Right lobe of liver (tissue), 6 donors: ENCODE results near the gene AMIGO1. TPM values are rescaled to one million over a fixed set of nuclear protein-coding genes. Genes with fewer than 3 reads are reported as not detected.

ENCODE experiments used
- ATAC-seq, 4 donors: fragments of 200-7000 bp; cut with Tn5 transposase; one replicate each; pipeline ENCODE4 v1.9.1; 2020; ENCODE audit warnings: mild to moderate bottlenecking in 4 of 4, moderate library complexity in 4 of 4
- DNase-seq, 3 donors: peaks; one replicate each; pipeline ENCODE4 v3.0.0-alpha.2; 2020
- H3K27ac ChIP-seq, 3 donors: fragments of 200-600 bp; one replicate each; pipeline ENCODE4 v1.8.0; 2022
- H3K27me3 ChIP-seq, 2 donors: fragments of 200-600 bp; one replicate each; pipeline ENCODE4 v1.8.0; 2022
- H3K36me3 ChIP-seq, 4 donors: fragments of 200-600 bp; sonication (generic) in 1 of 4; one replicate each; pipeline versions ENCODE4 v1.5.1 to v1.8.0; 2017 to 2022; ENCODE audit warnings: control low read depth in 1 of 4
- H3K4me1 ChIP-seq, 4 donors: fragments of 200-600 bp; sonication (generic) in 1 of 4; one replicate each; pipeline versions ENCODE4 v1.5.1 to v1.8.0; 2017 to 2022; ENCODE audit warnings: control low read depth in 1 of 4
- H3K4me3 ChIP-seq, 3 donors: fragments of 200-600 bp; one replicate each; pipeline ENCODE4 v1.8.0; 2022
- H3K9me3 ChIP-seq, 4 donors: fragments of 200-600 bp; sonication (generic) in 1 of 4; one replicate each; pipeline versions ENCODE4 v1.5.1 to v1.8.0; 2017 to 2022; ENCODE audit warnings: control low read depth in 1 of 4
- POLR2A ChIP-seq: fragments of 450-650 bp; IDR thresholded peaks from one replicate; pipeline ENCODE4 v1.6.1; 2017; ENCODE audit warnings: antibody characterized with exemption, mild to moderate bottlenecking
- WGBS: methylation state at CpG from one replicate; pipeline ENCODE4 v1.1.6; 2018; ENCODE audit warnings: low coverage, low lambda C conversion rate; ENCODE audit not compliant: insufficient coverage; ENCODE audit errors: missing lambda C conversion rate; 5-methylcytosine and 5-hydroxymethylcytosine counted together
- intact Hi-C, 2 donors: fragments of 100-400 bp; cut with DNase I; formaldehyde crosslinking; loops; one replicate each; pipeline versions ENCODE4 v1.11.2 to v1.14.1; 2022
- total RNA-seq, 6 experiments: library from RNA; depleted of rRNA in 2 of 6; stranded (reverse); fragments of >200 nt in 2 of 6; fragmentation: NEBNext Ultra II Directional in 3 of 6; extraction: Animal tissue kit (Norgen Biotek cat#: 25700) in 3 of 6; gene quantifications; one replicate each; pipeline versions ENCODE4 v1.1.0 to v1.2.4, GENCODE V29; 2016 to 2023
- TF ChIP-seq, protein P1 (sequence below), 4 donors: fragments of 200-600 bp in 3 of 4; fragments of 450-650 bp in 1 of 4; IDR thresholded peaks; one replicate each; pipeline versions ENCODE4 v1.5.1 to v1.8.0; 2016 to 2022; ENCODE audit warnings: antibody characterized with exemption in 4 of 4, mild to moderate bottlenecking in 2 of 4
- donor health status: DM: no; HTN: yes; CAD: no.
- donor health status: DM: no; HTN: no; CAD: no.
- donor health status: DM: no; HTN: no; CAD: no.
- donor health status: DM: no; HTN: yes; CAD: no.
- donor health status: DM: no; HTN: yes; CAD: no.

AMIGO1 gene
- total RNA-seq, 6 experiments from 2014 or later, result 2.6 to 3.9 (median 3.2) TPM

DNA sequence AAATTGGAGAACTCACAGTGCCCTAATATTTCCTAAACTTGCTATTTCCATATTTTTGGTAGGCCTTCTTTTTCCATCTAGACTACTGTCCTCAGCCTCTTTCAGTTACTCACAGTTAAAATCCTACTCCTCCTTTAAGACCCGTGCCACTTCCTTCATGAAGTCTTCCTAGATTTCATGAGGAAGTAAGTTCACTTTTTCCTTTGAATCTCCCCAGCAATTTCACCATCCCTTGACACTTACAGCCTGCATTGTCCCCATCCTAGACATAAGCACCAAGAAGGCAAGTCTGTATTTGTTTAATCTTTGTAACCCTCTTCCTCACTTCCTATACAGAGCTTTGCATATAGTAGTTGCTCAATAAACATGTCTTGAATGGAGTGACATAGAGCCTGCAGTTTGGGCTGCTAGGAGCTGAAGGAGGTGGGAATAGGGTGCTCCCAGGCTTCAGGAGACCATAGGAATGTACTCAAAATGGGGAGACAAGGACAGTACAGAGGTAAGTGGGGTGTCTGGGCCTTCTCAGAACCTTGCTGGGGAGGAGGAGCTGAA is 24.9 kb upstream of the AMIGO1 start:
- 54% methylated on average over 1 of the region's 1 CpG for WGBS
- no peaks in the 10 kb centered on the region for H3K36me3 ChIP-seq
- no peak overlapping the region for H3K4me3 ChIP-seq
- no peak overlapping the region for H3K27ac ChIP-seq
- no peak for TF ChIP-seq POLR2A
- TF ChIP-seq, protein P1, sequence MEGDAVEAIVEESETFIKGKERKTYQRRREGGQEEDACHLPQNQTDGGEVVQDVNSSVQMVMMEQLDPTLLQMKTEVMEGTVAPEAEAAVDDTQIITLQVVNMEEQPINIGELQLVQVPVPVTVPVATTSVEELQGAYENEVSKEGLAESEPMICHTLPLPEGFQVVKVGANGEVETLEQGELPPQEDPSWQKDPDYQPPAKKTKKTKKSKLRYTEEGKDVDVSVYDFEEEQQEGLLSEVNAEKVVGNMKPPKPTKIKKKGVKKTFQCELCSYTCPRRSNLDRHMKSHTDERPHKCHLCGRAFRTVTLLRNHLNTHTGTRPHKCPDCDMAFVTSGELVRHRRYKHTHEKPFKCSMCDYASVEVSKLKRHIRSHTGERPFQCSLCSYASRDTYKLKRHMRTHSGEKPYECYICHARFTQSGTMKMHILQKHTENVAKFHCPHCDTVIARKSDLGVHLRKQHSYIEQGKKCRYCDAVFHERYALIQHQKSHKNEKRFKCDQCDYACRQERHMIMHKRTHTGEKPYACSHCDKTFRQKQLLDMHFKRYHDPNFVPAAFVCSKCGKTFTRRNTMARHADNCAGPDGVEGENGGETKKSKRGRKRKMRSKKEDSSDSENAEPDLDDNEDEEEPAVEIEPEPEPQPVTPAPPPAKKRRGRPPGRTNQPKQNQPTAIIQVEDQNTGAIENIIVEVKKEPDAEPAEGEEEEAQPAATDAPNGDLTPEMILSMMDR (IDR thresholded peaks at IDR 0.05), result no peak
- intact Hi-C loops, result loop anchor here (5.0 kb wide), 2 partner anchors 37 to 272 kb away; no protein-coding TSS in a partner anchor
- no peaks in the 10 kb centered on the region for H3K9me3 ChIP-seq
- H3K4me1 ChIP-seq, result peaks cover 0 to 8% (median 0%) of the 10 kb centered on the region in 4 donors
- H3K27me3 ChIP-seq, result no peaks in the 10 kb centered on the region
- no peak for ATAC-seq
- DNase-seq, result no peak

DNA sequence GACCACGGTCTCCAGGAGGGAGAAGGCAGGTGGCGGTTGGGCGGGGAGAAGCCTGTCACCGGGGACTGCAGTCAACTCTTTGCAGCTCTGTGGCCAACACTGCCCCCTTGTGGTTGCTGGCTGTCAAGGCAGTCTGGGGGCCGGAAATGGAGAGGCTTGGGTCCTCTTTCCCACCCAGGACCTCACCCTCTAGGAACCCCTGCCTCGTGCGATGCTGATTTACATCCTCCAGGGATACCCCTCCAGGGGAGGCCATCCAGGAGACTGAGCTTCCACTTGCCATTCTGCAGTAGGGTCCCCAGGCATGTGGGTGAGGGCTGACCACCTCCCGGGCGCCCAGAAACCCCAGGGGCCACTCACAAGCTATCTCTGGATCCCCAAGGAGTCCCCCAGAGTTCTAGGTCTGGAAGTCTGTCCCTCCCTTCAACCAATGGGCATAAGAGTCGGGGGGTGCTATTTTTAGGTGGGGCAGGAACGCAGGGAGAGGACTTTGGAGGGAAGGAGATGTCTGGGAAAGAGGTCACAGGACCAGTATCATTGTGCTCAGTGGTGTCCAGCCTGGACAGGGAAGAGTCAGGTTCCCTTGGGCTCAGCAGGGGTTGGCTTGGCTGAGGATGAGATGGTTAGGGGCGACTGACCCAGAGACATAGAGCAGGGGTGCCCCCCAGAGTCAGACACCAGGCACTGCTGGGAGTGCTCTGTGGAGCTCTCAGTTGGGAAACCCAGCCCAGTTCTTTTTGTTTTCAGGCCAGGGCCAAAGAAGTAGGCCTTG is 23.0 kb upstream of the AMIGO1 start:
- TF ChIP-seq POLR2A, result no peak
- TF ChIP-seq, protein P1 (IDR thresholded peaks at IDR 0.05), result peak; percentile 86 to 97 (median 90)
- H3K36me3 ChIP-seq, result no peaks in the 10 kb centered on the region
- H3K4me1 ChIP-seq, result peaks cover 0 to 8% (median 0%) of the 10 kb centered on the region in 4 donors
- H3K4me3 ChIP-seq, result no peak overlapping the region
- no peak overlapping the region for H3K27ac ChIP-seq
- intact Hi-C loops, result loop anchor here (5.0 kb wide), 2 partner anchors 35 to 270 kb away; no protein-coding TSS in a partner anchor
- H3K9me3 ChIP-seq, result no peaks in the 10 kb centered on the region
- 9% methylated on average over 4 of the region's 12 CpGs for WGBS
- DNase-seq (peak; percentile 80 to 86 (median 81)), ATAC-seq (peak; percentile 84 to 94 (median 92))
- H3K27me3 ChIP-seq, result no peaks in the 10 kb centered on the region

GRCh38 chr1:109531826-109532364 is 22.4 kb upstream of the AMIGO1 start:
- Histone ChIP-seq H3K4me1 (peaks cover 0 to 8% (median 0%) of the 10 kb centered on the region in 4 donors), H3K9me3 (no peaks in the 10 kb centered on the region), H3K36me3 (no peaks in the 10 kb centered on the region), H3K27ac (no peak overlapping the region), H3K27me3 (no peaks in the 10 kb centered on the region), H3K4me3 (no peak overlapping the region)
- TF ChIP-seq POLR2A, result no peak
- TF ChIP-seq, protein P1 (IDR thresholded peaks at IDR 0.05), result no peak
- intact Hi-C loops, result loop anchor here (2.0 to 5.0 kb wide), 3 partner anchors 35 to 270 kb away; no protein-coding TSS in a partner anchor
- no peak for DNase-seq
- no peak for ATAC-seq
- 26% methylated on average over 11 of the region's 16 CpGs for WGBS

- DNase-seq, result peak in 1 of 3 donors; percentile 20
- H3K4me3 ChIP-seq, result no peak overlapping the region
- H3K27me3 ChIP-seq, result no peaks in the 10 kb centered on the region
- no peak for TF ChIP-seq POLR2A
- TF ChIP-seq, protein P1 (IDR thresholded peaks at IDR 0.05), result no peak
- no peaks in the 10 kb centered on the region for H3K36me3 ChIP-seq
- H3K9me3 ChIP-seq, result no peaks in the 10 kb centered on the region
- WGBS, result 69% methylated on average over 3 of the region's 4 CpGs
- H3K4me1 ChIP-seq, result peaks cover 0 to 8% (median 0%) of the 10 kb centered on the region in 4 donors
- no peak for ATAC-seq
- intact Hi-C loops, result loop anchor here (2.0 to 5.0 kb wide), 3 partner anchors 34 to 269 kb away; no protein-coding TSS in a partner anchor
- no peak overlapping the region for H3K27ac ChIP-seq
These were observed 21.9 kb upstream of the AMIGO1 start for GRCh38 chr1:109531380-109531779.
